ENCODE measurements around the gene BLOC1S1. TPM values are rescaled to one million over a fixed set of nuclear protein-coding genes. Genes with fewer than 3 reads are reported as not detected.

BLOC1S1 gene
- total and polyA plus RNA-seq, 9 of the 15 experiments (the other 6 are each of a cell fraction or from before 2014, with no cell fraction given), result 75.2 to 161 (median 98.8) TPM

DNA sequence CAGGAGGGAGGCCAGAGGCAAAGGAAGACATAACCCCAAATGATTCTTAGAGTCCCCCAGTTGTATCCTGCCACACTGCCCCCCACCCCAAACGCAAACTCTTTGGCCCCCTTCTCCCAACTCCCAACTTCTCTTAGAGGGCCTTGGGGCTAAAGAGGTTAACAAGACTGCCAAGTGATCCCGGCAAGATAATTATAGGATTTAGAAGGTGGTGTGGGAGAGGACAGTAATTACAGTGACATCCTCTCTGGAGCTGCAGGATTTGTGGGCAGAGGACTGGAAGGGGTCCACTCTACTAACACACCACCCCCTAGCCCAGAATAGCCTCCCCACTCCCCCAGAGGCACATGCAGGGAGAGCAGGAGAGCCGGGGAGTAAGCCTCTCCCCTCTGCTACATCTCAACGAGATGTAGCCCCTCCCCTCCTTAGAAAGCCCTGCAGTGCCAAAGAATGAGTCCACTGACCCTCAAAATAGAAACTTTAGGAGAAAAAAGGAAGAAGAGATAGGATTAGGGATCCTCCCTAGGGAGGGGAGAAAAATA, 21.8 kb downstream of the BLOC1S1 start (continued):
- TF ChIP-seq AFF4 (CRISPR knock-in tag; IDR thresholded peaks at IDR 0.05), result 0 out of 2 replicates have a peak, but pooled peaks have one; percentile 10

DNA sequence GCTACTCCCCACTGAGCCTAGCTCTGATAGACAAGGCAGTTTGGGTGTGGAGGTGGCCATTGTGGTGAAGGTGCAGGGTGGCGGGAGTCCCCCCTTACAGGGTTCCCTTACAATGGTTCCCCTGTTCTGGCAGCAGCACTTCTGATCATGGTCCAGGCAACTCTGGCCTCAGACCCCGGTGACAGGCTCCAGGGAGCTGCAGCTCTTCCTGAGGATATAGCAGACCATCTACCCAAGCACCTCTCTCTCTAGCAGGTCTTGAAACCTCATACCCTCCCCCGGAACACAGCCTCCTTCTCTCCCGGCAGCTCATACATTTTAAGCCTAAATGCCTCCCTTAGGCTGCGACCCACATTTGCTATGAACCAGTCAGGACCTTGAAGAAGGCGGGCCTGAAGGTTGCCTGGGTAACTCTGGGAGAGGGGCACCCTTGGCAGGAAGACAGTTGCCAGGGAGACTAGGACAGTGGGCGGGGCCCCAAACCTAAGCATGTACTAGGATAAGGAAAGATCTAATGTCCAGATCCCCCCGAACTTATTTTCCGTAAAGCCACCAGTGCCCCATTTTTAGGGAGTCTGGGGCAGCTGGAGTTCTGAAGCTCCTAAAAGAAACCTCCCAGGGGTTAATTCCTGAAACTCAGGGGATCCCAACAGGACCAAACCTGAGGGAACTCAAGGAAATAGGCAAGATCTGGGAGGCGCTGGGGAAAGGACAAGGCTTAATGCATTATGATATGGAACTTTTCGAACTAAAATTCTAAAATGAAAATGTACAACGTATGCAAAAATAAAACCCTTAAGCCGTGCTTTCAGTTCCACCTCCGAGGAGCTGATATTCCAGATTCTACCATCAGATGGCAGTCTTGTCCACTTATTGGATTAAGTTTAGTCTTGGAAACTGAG, 22.5 kb downstream of the BLOC1S1 start:
- H3K9ac ChIP-seq (ENCODE audit: insufficient read depth in 1 of 2, low read depth in 2 of 2, low read length in 2 of 2), result peak overlapping the region; percentile 3 to 44; a peak in 3 of 4 replicates
- H3K4me1 ChIP-seq (replicated peaks in 1 of 2; ENCODE audit: control insufficient read depth in 2 of 2, insufficient read depth in 2 of 2, low read length in 2 of 2), result peaks cover 21 to 24% of the 10 kb centered on the region in 2 experiments
- WGBS (ENCODE audit: insufficient coverage, low coverage, missing lambda C conversion rate), result 8% methylated on average over 14 of the region's 14 CpGs
- POLR2A ChIA-PET, result interaction anchor here (0.5 to 3.7 kb wide), 23 partner anchors 9 to 978 kb away, joined by 3 to 25 read pairs (median 3); partner anchors contain the start of genes CD63, ORMDL2, PYM1 and RAB5B
- no peaks in the 10 kb centered on the region; the same call in 1 of the 2 replicates for H3K9me3 ChIP-seq (replicated peaks; ENCODE audit: control insufficient read depth, insufficient read depth, low read depth, low read length)
- H3K9me1 ChIP-seq (ENCODE audit: control insufficient read depth, insufficient read depth, low read length), result no peaks in the 10 kb centered on the region
- ATAC-seq, result peak; percentile 74
- CTCF ChIA-PET (ENCODE audit: low intra/inter-chr PET ratio), result interaction anchor here (0.6 to 2.2 kb wide), 14 partner anchors 9 to 551 kb away, joined by 3 to 20 read pairs (median 4); partner anchors contain the start of genes DNAJC14, RPS26 and SMARCC2
- H3K4me3 ChIP-seq, result peak overlapping the region; percentile 35
- H3K4me2 ChIP-seq (ENCODE audit: insufficient read depth, low read length), result peak overlapping the region; percentile 70
- DNase-seq (ENCODE audit: extremely low read depth in 1 of 4, low spot score in 3 of 4), result peak; percentile 57 to 85 (median 58)
- H2AFZ ChIP-seq (ENCODE audit: low read depth, low read length), result peak overlapping the region; percentile 95
- H4K20me1 ChIP-seq (replicated peaks; ENCODE audit: control insufficient read depth, insufficient read depth, low read length), result no peaks in the 10 kb centered on the region
- H3K27ac ChIP-seq (ENCODE audit: extremely low read depth, low read depth, low read length), result peak overlapping the region; percentile 27
- no peaks in the 10 kb centered on the region for H3K27me3 ChIP-seq (ENCODE audit: control insufficient read depth in 2 of 2, insufficient read depth in 2 of 2, low read length in 2 of 2)
- in situ Hi-C loops (cut with MboI), result loop anchor here (5.0 kb wide), 2 partner anchors 204 to 294 kb away; no protein-coding TSS in a partner anchor
- peaks cover under 1% of the 10 kb centered on the region for H3K79me2 ChIP-seq (ENCODE audit: control insufficient read depth, insufficient read depth, low read length)
- FAIRE-seq, result peak; percentile 93
- BruUV-seq (replicated peaks), result no TSS peak
- no peaks in the 10 kb centered on the region for H3K36me3 ChIP-seq (ENCODE audit: control insufficient read depth, insufficient read depth, low read length)
- intact Hi-C loops (cut with micrococcal nuclease), result loop anchor here (1.0 to 5.0 kb wide), 5 partner anchors 59 to 551 kb away; partner anchors contain the start of gene RPS26
- TF ChIP-seq BRF1 (IDR thresholded peaks at IDR 0.05; ENCODE audit: borderline replicate concordance, extremely low read depth, insufficient read length), result no peak
- TF ChIP-seq ZBTB33 (CRISPR knock-in tag; IDR thresholded peaks at IDR 0.05), result no peak
- peak; percentile 11; the same call in 1 of the 2 replicates for TF ChIP-seq ZBTB7A (IDR thresholded peaks at IDR 0.05; ENCODE audit: borderline replicate concordance, control insufficient read depth, low read depth, low read length)
- 0 out of 2 replicates have a peak, but pooled peaks have one; percentile 33 for TF ChIP-seq EP400 (IDR thresholded peaks at IDR 0.05)
- TF ChIP-seq, protein P1, sequence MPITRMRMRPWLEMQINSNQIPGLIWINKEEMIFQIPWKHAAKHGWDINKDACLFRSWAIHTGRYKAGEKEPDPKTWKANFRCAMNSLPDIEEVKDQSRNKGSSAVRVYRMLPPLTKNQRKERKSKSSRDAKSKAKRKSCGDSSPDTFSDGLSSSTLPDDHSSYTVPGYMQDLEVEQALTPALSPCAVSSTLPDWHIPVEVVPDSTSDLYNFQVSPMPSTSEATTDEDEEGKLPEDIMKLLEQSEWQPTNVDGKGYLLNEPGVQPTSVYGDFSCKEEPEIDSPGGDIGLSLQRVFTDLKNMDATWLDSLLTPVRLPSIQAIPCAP (CRISPR knock-in tag; IDR thresholded peaks at IDR 0.05; ENCODE audit: borderline replicate concordance), result no peak
- TF ChIP-seq ZNF316 (IDR thresholded peaks at IDR 0.05), result peak; percentile 98
